Measurements from ENCODE around the gene RRP8. TPM values are rescaled to one million over a fixed set of nuclear protein-coding genes. Genes with fewer than 3 reads are reported as not detected.

Gene RRP8
- 10 to 100 TPM; 13.9 to 34.1 (median 18.2) TPM for total RNA-seq

GRCh38 chr11:6603287-6604080, at the start of gene RRP8, which contains the start of gene ILK:
Gene RRP8, minus strand, starts transcription at chr11:6603616. Its CDS starts 114 bp downstream, at chr11:6603502.
Gene ILK, plus strand, starts transcription at chr11:6603774. Its CDS starts 498 bp downstream, at chr11:6604272.
- Histone ChIP-seq H3K4me1 (peaks cover 0 to 74% (median 44%) of the 10 kb centered on the region in 4 donors), H3K4me3 (peak within 1 kb of the TSS; percentile 71 to 92 (median 88)), H3K27me3 (no peaks in the 10 kb centered on the region), H3K9me3 (no peaks in the 10 kb centered on the region), H3K27ac (peak within 1 kb of the TSS; percentile 88 to 99 (median 96)), H3K36me3 (peaks cover 4 to 40% (median 14%) of the 10 kb centered on the region in 3 donors)
- DNase-seq (ENCODE audit: low spot score in 2 of 2): peak; percentile 82 to 84
- WGBS, 2 donors: 1% methylated on average over 33 to 55 of the region's 72 CpGs
- peak in 4 of 5 experiments; percentile 16 to 67 (median 40) for TF ChIP-seq CTCF (IDR thresholded peaks at IDR 0.05)
- TF ChIP-seq EP300 (IDR thresholded peaks at IDR 0.05): peak in 1 of 2 donors; percentile 89
- TF ChIP-seq POLR2A (IDR thresholded peaks at IDR 0.05): peak; percentile 68 to 91

- Histone ChIP-seq H3K4me3 (no peak overlapping the region), H3K27me3 (peaks cover 0 to 40% of the 10 kb centered on the region in 2 donors), H3K9me3 (no peaks in the 10 kb centered on the region), H3K4me1 (peaks cover 0 to 43% (median 2%) of the 10 kb centered on the region in 4 donors), H3K27ac (no peak overlapping the region), H3K36me3 (no peaks in the 10 kb centered on the region)
- TF ChIP-seq CTCF (IDR thresholded peaks at IDR 0.05) (no peak), POLR2A (IDR thresholded peaks at IDR 0.05) (no peak), EP300 (IDR thresholded peaks at IDR 0.05) (no peak)
- 73 to 74% methylated on average over 1 of the region's 1 CpG for WGBS, 2 donors
- DNase-seq (ENCODE audit: low spot score in 2 of 2): no peak
Measured at GRCh38 chr11:6653097-6653496, 49.7 kb upstream of the RRP8 start.

- Histone ChIP-seq H3K27me3 (peaks cover 0 to 37% of the 10 kb centered on the region in 2 donors), H3K4me1 (peaks cover 0 to 52% (median 9%) of the 10 kb centered on the region in 4 donors), H3K36me3 (no peaks in the 10 kb centered on the region), H3K9me3 (no peaks in the 10 kb centered on the region), H3K27ac (no peak overlapping the region), H3K4me3 (no peak overlapping the region)
- DNase-seq (ENCODE audit: low spot score in 2 of 2): no peak
- TF ChIP-seq POLR2A (IDR thresholded peaks at IDR 0.05) (no peak), EP300 (IDR thresholded peaks at IDR 0.05) (no peak), CTCF (IDR thresholded peaks at IDR 0.05) (no peak)
- 68 to 74% methylated on average over 3 of the region's 3 CpGs for WGBS, 2 donors
Measured at GRCh38 chr11:6652182-6652581, 48.8 kb upstream of the RRP8 start.

- no peak for TF ChIP-seq POLR2A (IDR thresholded peaks at IDR 0.05)
- no peak for TF ChIP-seq EP300 (IDR thresholded peaks at IDR 0.05)
- TF ChIP-seq CTCF (IDR thresholded peaks at IDR 0.05): no peak
- no peak for DNase-seq (ENCODE audit: low spot score in 2 of 2)
- H3K36me3 ChIP-seq: no peaks in the 10 kb centered on the region
- H3K27me3 ChIP-seq: peaks cover 0 to 31% of the 10 kb centered on the region in 2 donors
- WGBS, 2 donors: 82% methylated on average over 6 of the region's 6 CpGs
- H3K4me1 ChIP-seq: peaks cover 0 to 58% (median 21%) of the 10 kb centered on the region in 4 donors
- no peaks in the 10 kb centered on the region for H3K9me3 ChIP-seq
- no peak overlapping the region for H3K4me3 ChIP-seq
- no peak overlapping the region for H3K27ac ChIP-seq
Measured at GRCh38 chr11:6650980-6651379, 47.6 kb upstream of the RRP8 start.

GRCh38 chr11:6650104-6650503, 46.7 kb upstream of the RRP8 start:
- Histone ChIP-seq H3K36me3 (no peaks in the 10 kb centered on the region), H3K4me3 (no peak overlapping the region), H3K4me1 (peaks cover 0 to 63% (median 29%) of the 10 kb centered on the region in 4 donors), H3K27ac (no peak overlapping the region), H3K27me3 (peaks cover 0 to 33% of the 10 kb centered on the region in 2 donors), H3K9me3 (no peaks in the 10 kb centered on the region)
- DNase-seq (ENCODE audit: low spot score in 2 of 2): no peak
- TF ChIP-seq CTCF (IDR thresholded peaks at IDR 0.05): no peak

Measured in tibial nerve (tissue), 4 donors.